ENCODE results near the gene TSEN2. TPM values are rescaled to one million over a fixed set of nuclear protein-coding genes. Genes with fewer than 3 reads are reported as not detected.

Gene TSEN2
- polyA plus RNA-seq, 1 donor (not counting 4 experiments of a cell fraction or from before 2014, with no cell fraction given) = 23.8 TPM

DNA sequence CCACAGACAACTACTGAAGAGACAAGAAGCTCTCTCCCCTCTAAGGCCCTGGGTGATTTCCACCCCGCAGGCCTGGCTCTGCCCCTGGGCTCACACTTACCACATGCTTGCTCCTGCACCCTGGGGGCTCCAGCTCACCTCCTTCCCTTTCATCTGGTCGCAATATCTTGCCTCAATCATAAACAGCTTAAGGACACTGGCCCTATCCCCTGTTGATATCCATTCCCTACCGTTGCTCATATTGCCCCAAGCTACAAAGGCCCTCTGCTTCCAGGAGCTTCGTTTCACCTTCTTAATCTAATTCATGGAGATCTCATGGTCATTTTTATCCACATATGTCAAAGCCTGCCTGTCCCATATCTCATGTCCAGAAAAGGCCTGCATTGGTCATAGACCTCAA lies 46.0 kb upstream of the TSEN2 start:
- DNase-seq (ENCODE audit: low read depth, low spot score) (no peak), FAIRE-seq (no peak)
- Histone ChIP-seq H3K79me2 (ENCODE audit: control insufficient read depth, insufficient read depth, low read length) (no peaks in the 10 kb centered on the region), H3K9ac (ENCODE audit: control insufficient read depth, extremely low read depth, insufficient read depth, low read length) (no peak overlapping the region), H3K4me2 (ENCODE audit: control insufficient read depth, extremely low read depth, insufficient read depth, low read depth, low read length) (no peak overlapping the region), H2AFZ (ENCODE audit: control insufficient read depth, low read length) (no peak overlapping the region), H3K9me3 (ENCODE audit: control insufficient read depth, low read depth, low read length) (no peaks in the 10 kb centered on the region), H3K4me1 (ENCODE audit: control insufficient read depth, extremely low read depth, insufficient read depth, low read length) (no peaks in the 10 kb centered on the region), H4K20me1 (ENCODE audit: control insufficient read depth, extremely low read depth, insufficient read depth, low read length) (no peaks in the 10 kb centered on the region), H3K4me3 (ENCODE audit: control insufficient read depth in 2 of 3, extremely low read depth in 1 of 3, insufficient read depth in 2 of 3, low read depth in 1 of 3, low read length in 3 of 3) (no peak overlapping the region), H3K27me3 (ENCODE audit: control insufficient read depth, extremely low read depth, insufficient read depth, low read length) (peaks cover 16% of the 10 kb centered on the region), H3K36me3 (ENCODE audit: control insufficient read depth in 2 of 2, extremely low read depth in 1 of 2, insufficient read depth in 2 of 2, low read length in 2 of 2) (no peaks in the 10 kb centered on the region), H3K27ac (ENCODE audit: control insufficient read depth, insufficient read depth, low read length) (no peak overlapping the region), H3K9me1 (ENCODE audit: control insufficient read depth, extremely low read depth, insufficient read depth, low read length) (no peaks in the 10 kb centered on the region)
- dilution Hi-C loops (cut with MboI; ENCODE audit: extremely low pct_ligation_motif_present, low sequenced_read_pairs) = no loop called here
- TF ChIP-seq, protein P1, sequence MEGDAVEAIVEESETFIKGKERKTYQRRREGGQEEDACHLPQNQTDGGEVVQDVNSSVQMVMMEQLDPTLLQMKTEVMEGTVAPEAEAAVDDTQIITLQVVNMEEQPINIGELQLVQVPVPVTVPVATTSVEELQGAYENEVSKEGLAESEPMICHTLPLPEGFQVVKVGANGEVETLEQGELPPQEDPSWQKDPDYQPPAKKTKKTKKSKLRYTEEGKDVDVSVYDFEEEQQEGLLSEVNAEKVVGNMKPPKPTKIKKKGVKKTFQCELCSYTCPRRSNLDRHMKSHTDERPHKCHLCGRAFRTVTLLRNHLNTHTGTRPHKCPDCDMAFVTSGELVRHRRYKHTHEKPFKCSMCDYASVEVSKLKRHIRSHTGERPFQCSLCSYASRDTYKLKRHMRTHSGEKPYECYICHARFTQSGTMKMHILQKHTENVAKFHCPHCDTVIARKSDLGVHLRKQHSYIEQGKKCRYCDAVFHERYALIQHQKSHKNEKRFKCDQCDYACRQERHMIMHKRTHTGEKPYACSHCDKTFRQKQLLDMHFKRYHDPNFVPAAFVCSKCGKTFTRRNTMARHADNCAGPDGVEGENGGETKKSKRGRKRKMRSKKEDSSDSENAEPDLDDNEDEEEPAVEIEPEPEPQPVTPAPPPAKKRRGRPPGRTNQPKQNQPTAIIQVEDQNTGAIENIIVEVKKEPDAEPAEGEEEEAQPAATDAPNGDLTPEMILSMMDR (optimal IDR thresholded peaks at IDR 0.05 in 1 of 3, IDR thresholded peaks at IDR 0.05 in 1 of 3, conservative IDR thresholded peaks at IDR 0.05 in 1 of 3; ENCODE audit: extremely low read depth in 1 of 3, insufficient read depth in 2 of 3, low read length in 3 of 3) = no peak
- TF ChIP-seq EZH2 (IDR thresholded peaks at IDR 0.05; ENCODE audit: low read length) = no peak

DNA sequence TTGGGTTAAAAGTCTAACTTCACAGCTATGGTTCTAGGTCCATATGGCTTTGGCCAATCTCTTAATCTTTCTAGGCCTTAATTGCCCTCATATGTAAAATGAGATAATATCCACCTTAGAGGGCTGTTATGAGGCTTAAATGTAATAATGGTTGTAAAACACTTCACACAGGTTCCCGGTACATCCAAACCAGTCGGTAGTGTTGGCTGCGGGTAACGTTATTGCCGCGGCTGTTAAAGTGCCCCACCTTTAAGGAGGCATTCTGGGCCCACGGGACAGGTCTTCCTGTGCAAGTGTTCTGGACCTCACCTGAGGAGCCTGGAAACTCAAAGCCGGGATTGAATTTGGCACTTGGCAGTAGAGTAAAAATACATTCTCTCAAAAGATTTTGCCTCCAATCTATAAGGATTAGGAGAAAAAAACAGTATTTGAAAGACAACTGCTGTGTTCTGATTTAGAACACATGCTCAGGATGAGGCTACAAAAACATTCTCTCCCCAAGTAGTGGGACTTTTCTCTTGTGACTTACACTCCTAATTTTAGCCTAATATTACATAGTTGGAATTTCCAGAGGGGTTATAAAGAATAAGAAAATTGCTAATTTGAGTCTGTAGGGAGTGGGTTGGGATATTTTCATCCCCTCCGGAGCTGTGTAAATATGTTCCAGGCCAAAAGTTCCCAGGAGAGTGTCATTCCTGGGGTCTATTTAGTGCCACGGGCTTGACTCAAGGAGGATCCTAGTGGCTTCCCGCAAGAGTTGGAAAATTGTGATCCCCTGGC lies 44.9 kb upstream of the TSEN2 start:
- Histone ChIP-seq H3K4me3 (ENCODE audit: control insufficient read depth in 2 of 3, extremely low read depth in 1 of 3, insufficient read depth in 2 of 3, low read depth in 1 of 3, low read length in 3 of 3) (no peak overlapping the region), H3K36me3 (ENCODE audit: control insufficient read depth in 2 of 2, extremely low read depth in 1 of 2, insufficient read depth in 2 of 2, low read length in 2 of 2) (no peaks in the 10 kb centered on the region), H3K27me3 (ENCODE audit: control insufficient read depth, extremely low read depth, insufficient read depth, low read length) (peaks cover 21% of the 10 kb centered on the region), H3K27ac (ENCODE audit: control insufficient read depth, insufficient read depth, low read length) (no peak overlapping the region), H3K9me3 (ENCODE audit: control insufficient read depth, low read depth, low read length) (no peaks in the 10 kb centered on the region), H3K9ac (ENCODE audit: control insufficient read depth, extremely low read depth, insufficient read depth, low read length) (no peak overlapping the region), H3K9me1 (ENCODE audit: control insufficient read depth, extremely low read depth, insufficient read depth, low read length) (no peaks in the 10 kb centered on the region), H3K4me1 (ENCODE audit: control insufficient read depth, extremely low read depth, insufficient read depth, low read length) (no peaks in the 10 kb centered on the region), H3K79me2 (ENCODE audit: control insufficient read depth, insufficient read depth, low read length) (no peaks in the 10 kb centered on the region), H3K4me2 (ENCODE audit: control insufficient read depth, extremely low read depth, insufficient read depth, low read depth, low read length) (no peak overlapping the region), H2AFZ (ENCODE audit: control insufficient read depth, low read length) (no peak overlapping the region), H4K20me1 (ENCODE audit: control insufficient read depth, extremely low read depth, insufficient read depth, low read length) (no peaks in the 10 kb centered on the region)
- FAIRE-seq (no peak), DNase-seq (ENCODE audit: low read depth, low spot score) (no peak)
- no peak for TF ChIP-seq EZH2 (IDR thresholded peaks at IDR 0.05; ENCODE audit: low read length)
- TF ChIP-seq, protein P1 (optimal IDR thresholded peaks at IDR 0.05 in 1 of 3, IDR thresholded peaks at IDR 0.05 in 1 of 3, conservative IDR thresholded peaks at IDR 0.05 in 1 of 3; ENCODE audit: extremely low read depth in 1 of 3, insufficient read depth in 2 of 3, low read length in 3 of 3) = no peak
- dilution Hi-C loops (cut with MboI; ENCODE audit: extremely low pct_ligation_motif_present, low sequenced_read_pairs) = no loop called here

Data from keratinocyte (primary cell).